NCI-H1436 (cell line): ENCODE results near the gene BARX1.
"Not testable (repeated sequence)": the region's sequence is repeated elsewhere in the genome, so short reads cannot be mapped to it uniquely, and the experiment has no call there.

Experiments
- DNase-seq: peaks from one replicate; lab custom pipeline; 2025; lab: John Stamatoyannopoulos, UW

BARX1 gene

GRCh38 chr9:93955111-93955980, at the start of gene BARX1:
Gene BARX1 (minus strand): TSS chr9:93955355. CDS start chr9:93955146, 209 bp downstream.
- DNase-seq = peak; percentile 38

DNA sequence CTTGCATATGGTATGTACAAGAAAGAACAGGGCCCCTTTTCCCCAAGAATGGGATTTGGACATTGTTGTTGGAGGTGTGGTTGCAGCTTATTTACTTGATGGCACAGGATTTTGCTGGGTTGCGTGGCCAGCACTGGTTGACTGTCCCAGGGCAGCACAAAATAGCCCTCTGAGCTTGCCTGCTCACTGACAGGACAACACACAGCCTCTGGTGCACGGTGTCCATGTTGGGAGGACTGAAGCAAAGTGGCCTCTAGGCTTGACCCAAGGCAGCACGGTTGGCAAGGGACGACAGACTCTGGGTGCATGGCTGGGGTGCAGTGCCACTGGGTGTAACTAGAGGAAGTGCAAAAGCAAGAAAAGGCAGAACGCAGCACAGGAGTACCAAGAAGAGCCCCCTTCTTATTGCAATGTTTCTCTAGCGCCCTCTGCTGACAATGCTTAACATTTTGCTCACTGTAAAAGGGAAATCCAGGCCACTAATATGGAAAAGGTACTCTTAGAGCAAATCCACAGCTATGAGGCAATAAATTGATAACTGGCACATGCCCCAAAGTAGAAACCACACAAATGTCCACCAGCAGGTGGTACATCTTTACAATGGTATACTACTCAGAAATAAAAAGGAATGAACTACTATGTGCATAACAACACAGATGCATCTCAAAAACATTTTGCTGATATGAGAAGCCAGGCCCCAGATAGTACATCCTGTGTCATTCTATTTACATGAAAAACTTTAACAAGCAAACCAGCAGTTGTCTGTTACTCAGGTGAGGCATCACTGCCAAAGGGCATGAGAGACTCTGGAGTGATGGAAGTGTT, 47.4 kb upstream of the BARX1 start:
- DNase-seq = peak; percentile 70

DNA sequence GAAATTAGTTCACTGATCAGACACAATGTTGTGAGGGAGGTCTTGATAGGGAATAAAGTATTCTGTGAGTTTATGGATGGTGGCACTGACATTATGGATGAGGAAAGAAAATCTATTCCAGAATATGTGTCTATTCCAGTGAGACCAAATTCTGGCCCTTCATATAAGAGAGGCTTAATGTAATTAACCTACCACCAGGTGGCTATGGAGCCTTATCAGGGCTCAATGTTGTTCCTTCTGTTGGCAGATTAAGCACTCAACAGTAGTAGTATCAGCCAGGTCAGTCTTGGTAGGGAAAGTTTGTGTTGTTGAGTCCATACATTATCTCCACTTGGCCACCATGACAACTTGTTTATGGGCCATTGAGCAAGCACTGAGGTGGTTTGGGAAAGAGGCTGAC, 41.7 kb upstream of the BARX1 start:
- DNase-seq = no peak

- DNase-seq = no peak
Observed at GRCh38 chr9:93996367-93996766, 41.2 kb upstream of the BARX1 start.

DNA sequence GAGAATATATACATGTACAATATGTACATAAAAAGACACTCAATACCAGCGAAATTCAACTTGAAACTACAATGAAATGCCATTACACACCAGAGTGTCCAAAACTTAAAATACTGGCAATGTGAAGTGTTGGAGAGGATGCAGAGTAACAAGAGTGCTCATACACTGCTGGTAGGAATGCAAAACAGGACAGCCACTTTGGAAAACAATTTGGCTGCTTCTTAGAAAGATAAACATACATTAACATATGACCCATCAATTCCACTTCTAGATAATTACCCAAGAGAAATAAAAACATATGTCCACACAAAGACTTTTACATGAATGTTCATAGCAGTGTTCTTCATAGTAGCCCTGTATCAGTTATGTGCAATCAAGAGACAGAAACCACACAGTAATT, 39.4 kb upstream of the BARX1 start:
- DNase-seq = no peak

DNA sequence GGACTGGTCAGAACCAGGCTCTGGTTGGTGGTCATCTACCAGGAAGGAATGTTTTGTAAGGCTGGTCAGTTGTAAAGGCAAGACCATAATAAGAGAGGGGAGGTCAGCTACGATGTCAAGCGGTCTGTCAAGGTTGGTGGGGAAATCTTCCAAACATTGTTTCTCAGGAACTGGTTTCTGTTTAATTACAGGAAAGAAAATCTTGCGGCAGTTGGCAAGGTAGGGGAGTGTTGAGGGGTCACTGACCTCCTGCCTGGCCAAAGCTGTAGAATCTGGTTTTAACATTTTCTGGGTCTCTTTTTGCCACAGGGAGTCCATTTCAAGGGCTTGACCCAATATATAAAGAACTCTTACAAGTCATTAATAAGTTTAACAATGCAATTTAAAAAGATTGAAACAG, 39.0 kb upstream of the BARX1 start:
- DNase-seq = no peak

GRCh38 chr9:93992830-93993229, 37.7 kb upstream of the BARX1 start:
- no peak for DNase-seq

GRCh38 chr9:93990448-93990847, 35.3 kb upstream of the BARX1 start:
- no peak for DNase-seq

DNA sequence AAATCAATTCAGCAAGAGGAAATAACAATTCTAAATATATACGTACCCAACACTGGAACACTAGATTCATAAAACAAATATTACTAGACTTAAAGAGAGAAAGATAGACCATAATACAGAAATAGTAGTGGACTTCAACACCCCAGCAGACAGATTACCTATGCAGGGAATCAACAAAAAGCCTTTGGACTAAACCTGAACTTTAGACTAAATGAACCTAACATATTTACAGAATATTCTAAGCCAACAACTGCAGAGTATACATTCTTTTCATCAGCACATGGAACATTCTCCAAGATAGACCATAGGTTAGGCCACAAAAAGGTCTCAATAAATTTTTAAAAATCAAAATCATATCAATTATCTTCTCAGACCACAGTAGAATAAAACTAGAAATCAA, 32.9 kb upstream of the BARX1 start:
- no peak for DNase-seq

DNA sequence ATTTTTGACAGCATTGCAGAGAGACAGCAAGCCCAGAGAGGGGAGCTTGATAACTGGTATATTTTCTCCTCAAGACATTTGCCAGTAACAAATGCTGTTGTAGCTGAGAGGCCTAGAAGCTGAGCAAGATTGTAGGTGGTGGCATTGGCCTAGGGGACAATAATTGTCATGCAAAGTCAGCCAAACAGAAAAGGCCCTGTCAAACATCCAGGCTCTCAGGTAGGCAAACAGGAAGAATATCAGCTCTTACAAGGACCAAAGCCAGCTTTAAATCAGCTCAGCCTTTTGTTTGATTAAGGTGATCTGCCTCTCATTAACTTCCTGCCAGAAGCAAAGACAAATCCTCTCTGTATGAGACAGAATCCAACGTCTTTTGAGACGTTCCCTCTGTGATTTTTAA, 29.7 kb upstream of the BARX1 start:
- no peak for DNase-seq

DNA sequence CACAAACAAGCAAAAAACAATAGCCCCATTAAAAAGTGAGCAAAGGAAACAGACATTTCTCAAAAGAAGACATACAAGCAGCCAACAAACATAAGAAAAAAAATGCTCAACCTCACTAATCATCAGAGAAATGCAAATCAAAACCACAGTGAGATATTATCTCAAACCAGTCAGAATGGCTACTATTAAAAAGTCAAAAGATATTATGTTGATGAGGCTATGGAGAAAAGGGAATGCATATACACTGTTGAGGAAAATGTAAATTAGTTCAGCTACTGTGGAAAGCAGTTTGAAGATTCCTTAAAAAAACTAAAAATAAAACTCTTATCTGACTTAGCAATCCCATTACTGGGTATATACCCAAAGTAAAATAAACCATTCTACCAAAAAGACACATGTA, 28.7 kb upstream of the BARX1 start:
- DNase-seq = no peak

- no peak for DNase-seq
Observed at GRCh38 chr9:93979721-93980120, 24.6 kb upstream of the BARX1 start.

- DNase-seq = no peak
Observed at GRCh38 chr9:93978551-93978950, 23.4 kb upstream of the BARX1 start.

DNA sequence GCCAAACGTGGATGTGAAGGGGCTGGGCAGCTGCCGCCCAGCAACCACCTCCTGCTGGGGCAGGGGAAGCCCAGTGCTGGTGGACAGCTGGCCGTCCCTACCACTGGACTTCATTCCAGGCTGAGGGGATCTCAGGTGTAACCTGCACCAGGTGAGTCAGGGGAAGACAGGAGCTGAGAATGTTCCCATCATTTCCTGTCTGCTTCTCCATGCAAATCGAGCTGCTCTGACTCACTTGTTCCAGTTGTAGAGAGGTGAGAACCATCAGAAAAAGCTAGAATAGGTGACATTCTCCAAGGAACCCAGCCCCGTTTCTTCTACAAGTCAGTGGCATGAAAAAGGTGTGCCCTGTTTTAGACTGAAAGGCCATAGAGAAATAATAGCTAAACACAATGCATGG, 21.8 kb upstream of the BARX1 start:
- DNase-seq = no peak

- no peak for DNase-seq
Observed at GRCh38 chr9:93976081-93976480, 20.9 kb upstream of the BARX1 start.

- DNase-seq = no peak
Observed at GRCh38 chr9:93975262-93975661, 20.1 kb upstream of the BARX1 start.

DNA sequence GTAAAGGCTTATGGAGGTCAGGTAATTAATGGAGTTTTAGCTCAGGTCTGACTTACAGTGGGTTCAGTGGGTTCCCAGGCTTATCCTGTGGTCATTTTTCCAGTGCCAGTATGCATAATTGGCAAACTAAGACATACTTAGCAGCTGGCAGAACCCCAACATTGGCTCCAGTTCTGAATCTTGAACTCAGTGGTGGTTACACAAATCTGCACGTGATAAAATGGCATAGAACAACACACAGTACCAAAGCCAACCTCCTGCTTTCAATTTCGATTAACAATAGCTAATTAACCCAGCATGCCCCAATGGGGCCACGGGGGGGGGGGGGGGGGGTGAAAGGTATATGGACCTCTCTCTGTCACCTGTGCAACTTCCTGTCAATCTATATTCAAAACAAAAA, 19.0 kb upstream of the BARX1 start:
- DNase-seq = no peak

DNA sequence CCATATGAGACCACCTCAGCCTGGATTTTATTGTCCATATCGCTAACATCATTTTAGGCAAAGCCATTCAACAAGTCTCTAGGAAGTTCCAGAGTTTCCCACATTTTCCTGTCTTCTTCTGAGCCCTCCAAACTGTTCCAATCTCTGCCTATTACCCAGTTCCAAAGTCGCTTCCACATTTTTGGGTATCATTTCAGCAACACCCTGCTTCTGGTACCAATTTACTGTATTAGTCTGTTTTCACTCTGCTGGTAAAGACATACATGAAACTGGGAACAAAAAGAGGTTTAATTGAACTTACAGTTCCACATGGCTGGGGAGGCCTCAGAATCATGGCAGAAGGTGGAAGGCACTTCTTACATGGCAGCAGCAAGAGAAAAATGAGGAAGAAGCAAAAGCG, 17.5 kb upstream of the BARX1 start:
- not testable (repeated sequence) for DNase-seq

DNA sequence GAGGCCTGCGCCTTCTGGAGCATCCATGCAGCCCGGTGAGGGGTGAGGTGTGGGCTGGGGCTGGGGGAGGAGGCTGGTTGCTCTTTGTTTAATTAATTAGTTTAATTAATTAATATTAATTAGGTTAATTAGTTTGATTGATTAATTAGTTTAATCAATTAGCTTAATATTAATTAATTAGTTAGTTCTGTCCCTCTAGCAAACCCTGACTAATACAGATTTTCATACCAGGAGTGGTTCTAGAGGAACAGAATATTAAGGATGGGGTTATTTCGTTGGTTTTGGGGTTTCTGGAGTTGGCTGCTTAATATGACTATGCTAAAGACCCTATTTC, 14.1 kb upstream of the BARX1 start:
- DNase-seq = no peak

DNA sequence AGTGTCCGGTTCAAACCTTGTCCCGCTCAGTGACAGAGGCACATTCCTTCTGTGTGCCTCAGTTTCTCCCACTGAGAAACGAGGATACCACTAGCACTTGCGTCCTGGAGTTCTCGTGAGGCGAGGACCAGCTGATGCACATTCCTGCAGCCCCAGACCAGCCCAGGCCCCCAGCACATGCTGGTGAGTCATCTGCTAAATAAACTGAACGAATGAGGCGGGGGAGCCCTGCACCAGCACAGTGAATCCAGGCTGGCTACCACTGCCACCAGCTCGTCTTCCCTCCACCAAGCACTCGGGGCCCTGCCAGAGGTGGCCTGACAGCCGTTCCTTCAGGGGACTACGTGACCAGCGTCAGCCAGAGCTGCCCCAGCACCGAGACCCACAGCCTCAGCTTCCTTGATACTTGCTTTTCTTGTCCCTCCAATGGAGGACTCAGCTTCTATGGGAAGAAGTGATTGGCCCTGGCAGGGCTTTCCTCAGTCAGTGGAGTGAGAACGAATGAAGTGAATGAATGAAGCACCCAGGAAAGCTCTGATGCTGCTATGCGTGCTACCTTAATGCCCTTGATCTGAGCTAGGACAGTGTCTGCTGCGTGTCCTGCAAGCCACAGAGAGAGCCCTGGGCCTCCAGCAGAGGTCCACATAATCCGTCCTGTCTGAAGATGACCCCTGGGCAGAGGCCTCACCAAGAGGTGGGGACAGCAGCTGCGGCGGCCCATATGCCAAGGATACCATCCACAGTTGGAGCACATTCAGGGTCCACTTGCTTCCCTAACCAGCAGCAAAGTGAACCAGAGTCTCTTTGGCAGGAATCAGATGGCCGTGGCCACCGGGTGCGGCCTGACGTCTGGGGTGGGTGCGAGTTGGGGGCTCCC, 13.5 kb upstream of the BARX1 start:
- no peak for DNase-seq

DNA sequence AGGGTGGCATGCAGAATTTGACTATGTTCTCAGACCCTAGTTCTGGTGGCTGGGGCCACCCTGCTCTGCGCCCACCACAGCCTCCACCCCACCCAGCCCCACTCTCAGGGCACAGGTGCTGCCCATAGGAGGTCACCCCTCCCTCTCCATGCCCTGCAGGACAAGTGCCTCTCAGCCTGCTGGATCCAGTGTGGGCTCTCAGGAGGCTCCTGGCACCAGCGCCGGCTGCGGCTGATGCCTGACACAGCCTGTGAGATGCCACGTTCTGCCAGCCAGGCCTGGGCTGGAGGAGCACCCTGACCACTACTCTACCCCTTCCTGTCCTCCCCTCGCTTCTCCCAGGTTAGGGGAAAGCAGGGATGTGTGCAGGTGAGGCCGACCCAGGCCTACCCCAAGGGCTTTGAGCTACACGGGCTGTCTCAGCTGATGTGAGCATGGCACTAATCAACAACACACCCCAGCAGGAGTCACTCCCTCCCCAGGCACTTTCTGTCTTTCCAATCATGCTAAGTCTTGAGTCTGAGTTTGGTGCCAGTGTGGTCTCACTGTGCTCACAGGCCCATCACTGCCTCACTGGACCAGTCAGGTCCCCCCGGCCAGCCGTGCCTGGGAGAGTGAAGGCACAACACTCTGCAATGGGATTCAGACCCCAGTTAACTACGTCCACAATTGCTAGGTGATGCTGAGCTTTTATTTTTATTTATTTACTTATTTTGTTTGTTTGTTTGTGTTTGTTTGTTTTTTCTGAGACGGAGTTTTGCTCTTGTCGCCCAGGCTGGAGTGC, 12.1 kb upstream of the BARX1 start:
- DNase-seq = no peak
